Ovary (tissue), 9 donors: ENCODE measurements around the gene CHMP6. TPM values are rescaled to one million over a fixed set of nuclear protein-coding genes. Genes with fewer than 3 reads are reported as not detected.

Experiments used
- DNase-seq, 5 donors: peaks; one replicate each; pipeline ENCODE4 v3.0.0-alpha.2; 2019 to 2020
- H3K27ac ChIP-seq, 2 donors: fragments of 200-600 bp; one replicate each; pipeline versions ENCODE4 v1.5.1 to v1.8.0; 2019 to 2022
- H3K27me3 ChIP-seq: fragments of 200-600 bp; one replicate; pipeline ENCODE4 v1.8.0; 2022
- H3K36me3 ChIP-seq: fragments of 200-600 bp; sonication (generic); one replicate; pipeline ENCODE4 v1.5.1; 2019
- H3K4me1 ChIP-seq: one replicate; pipeline ENCODE4 v1.8.1; 2013; ENCODE audit warnings: mild to moderate bottlenecking, moderate library complexity; ENCODE audit not compliant: insufficient read depth
- H3K4me3 ChIP-seq: fragments of 200-600 bp; sonication (generic); one replicate; pipeline ENCODE4 v1.5.1; 2017
- H3K9me3 ChIP-seq, 2 donors: fragments of 200-600 bp in 1 of 2; sonication (generic) in 1 of 2; one replicate each; pipeline versions ENCODE4 v1.5.1 to v1.8.1; 2013 to 2019; ENCODE audit warnings: mild to moderate bottlenecking in 1 of 2, moderate library complexity in 1 of 2
- EP300 ChIP-seq: sonication (generic); formaldehyde crosslinking; IDR thresholded peaks from one replicate; pipeline ENCODE4 v1.6.1; 2017; ENCODE audit warnings: antibody characterized with exemption
- POLR2A ChIP-seq: fragments of 450-650 bp; IDR thresholded peaks from one replicate; pipeline ENCODE4 v1.6.1; 2017; ENCODE audit warnings: antibody characterized with exemption, mild to moderate bottlenecking, moderate library complexity
- WGBS, 3 donors: extraction: QIAGEN DNeasy Blood & Tissue Kit in 1 of 3; methylation state at CpG; one replicate each; pipeline versions ENCODE4 v1.1.5 to v1.1.7; 2013 to 2017; 5-methylcytosine and 5-hydroxymethylcytosine counted together
- intact Hi-C, 4 donors: fragments of 100-400 bp; cut with DNase I; formaldehyde crosslinking; loops; one replicate each; pipeline versions ENCODE4 v1.11.0 to v1.15.1; 2022 to 2023
- polyA plus RNA-seq, 2 donors: library from polyadenylated mRNA; stranded (reverse); fragments of 200-250 nt in 1 of 2; fragments of 350-450 nt in 1 of 2; fragmentation: Illumina TruSeq in 1 of 2; extraction: RNeasy Lipid Tissue Mini Kit (QIAGEN cat#74804) in 1 of 2; gene quantifications; one replicate each; pipeline ENCODE4 v1.2.3, GENCODE V29; 2013 to 2014
- total RNA-seq, 7 donors: library from RNA; depleted of rRNA in 2 of 7; stranded (reverse); fragments of >200 nt in 2 of 7; fragmentation: NEBNext Ultra II Directional in 3 of 7; extraction: Animal tissue kit (Norgen Biotek cat#: 25700) in 3 of 7; gene quantifications; one replicate each; pipeline versions ENCODE4 v1.1.0 to v1.2.4, GENCODE V29; 2016 to 2023
- TF ChIP-seq, protein P1 (sequence below), 3 donors: fragments of 450-650 bp in 2 of 3; fragments of 200-600 bp in 1 of 3; IDR thresholded peaks; one replicate each; pipeline versions ENCODE4 v1.5.1 to v1.8.0; 2016 to 2022; ENCODE audit warnings: antibody characterized with exemption in 3 of 3, mild to moderate bottlenecking in 1 of 3
- donor health status: DM: no; HTN: no; CAD: no; lungs with moderate emphysema.
- donor health status: DM: no; HTN: no; CAD: no.
- donor health status: Bipolar disorder and iron deficiency.
- donor health status: DM: yes; HTN: yes; CAD: no.
- donor health status: DM: no; HTN: no; CAD: no.
- donor health status: DM: yes; HTN: yes; CAD: no.

CHMP6 gene
- total and polyA plus RNA-seq, 9 donors: 18.5 to 29.7 (median 26.5) TPM

DNA sequence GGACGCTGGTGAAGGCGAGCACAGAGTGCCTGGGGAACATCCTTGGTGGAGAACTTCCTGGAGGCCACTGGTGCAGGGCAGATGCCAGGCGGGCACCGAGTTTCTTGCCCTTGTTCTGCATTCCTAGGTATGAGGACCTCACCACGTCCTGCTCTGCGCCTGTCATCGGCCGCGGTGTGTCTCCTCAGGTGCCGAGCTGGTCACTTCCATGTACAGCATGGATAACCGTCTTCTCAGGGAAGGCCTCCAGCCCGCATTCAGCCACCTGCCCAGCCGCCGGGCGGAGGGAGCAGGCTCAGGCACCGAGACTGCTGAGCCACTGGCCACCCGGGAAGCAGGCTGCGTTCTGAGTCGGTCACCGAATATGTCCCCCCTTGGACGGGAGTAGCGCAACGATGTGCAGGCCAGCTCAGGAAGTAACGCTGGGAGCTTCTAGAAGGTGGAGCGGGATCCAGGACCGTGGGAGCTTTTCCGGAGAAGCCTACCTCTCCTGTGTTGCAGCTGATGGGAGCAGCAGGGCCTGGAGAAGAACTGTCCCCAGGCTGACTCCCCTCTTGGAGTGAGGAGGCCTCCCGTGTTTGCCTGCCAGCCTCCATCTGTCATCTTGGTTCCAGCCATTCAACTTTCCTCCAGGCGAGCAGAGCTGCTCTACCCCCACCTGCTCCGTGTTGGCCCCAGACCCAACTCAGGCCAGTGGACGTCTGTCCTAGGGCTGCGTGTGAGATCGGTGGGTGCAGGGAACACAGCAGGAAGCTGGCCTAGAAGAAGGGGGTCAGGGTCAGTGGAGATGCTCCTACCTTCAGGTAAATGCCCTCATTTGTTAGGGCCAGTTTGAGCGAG lies 41.2 kb downstream of the CHMP6 start:
- 85 to 90% (median 90%) methylated on average over 32 to 34 of the region's 34 CpGs for WGBS, 3 donors
- H3K9me3 ChIP-seq: no peaks in the 10 kb centered on the region
- DNase-seq: peak in 2 of 5 donors; percentile 34 to 36
- no peaks in the 10 kb centered on the region for H3K27me3 ChIP-seq
- H3K36me3 ChIP-seq: no peaks in the 10 kb centered on the region
- intact Hi-C loops: loop anchor here in 1 of 4 donors (5.0 kb wide), 1 partner anchor 69 kb away; no protein-coding TSS in a partner anchor
- TF ChIP-seq EP300: no peak
- no peak for TF ChIP-seq POLR2A
- TF ChIP-seq, protein P1, sequence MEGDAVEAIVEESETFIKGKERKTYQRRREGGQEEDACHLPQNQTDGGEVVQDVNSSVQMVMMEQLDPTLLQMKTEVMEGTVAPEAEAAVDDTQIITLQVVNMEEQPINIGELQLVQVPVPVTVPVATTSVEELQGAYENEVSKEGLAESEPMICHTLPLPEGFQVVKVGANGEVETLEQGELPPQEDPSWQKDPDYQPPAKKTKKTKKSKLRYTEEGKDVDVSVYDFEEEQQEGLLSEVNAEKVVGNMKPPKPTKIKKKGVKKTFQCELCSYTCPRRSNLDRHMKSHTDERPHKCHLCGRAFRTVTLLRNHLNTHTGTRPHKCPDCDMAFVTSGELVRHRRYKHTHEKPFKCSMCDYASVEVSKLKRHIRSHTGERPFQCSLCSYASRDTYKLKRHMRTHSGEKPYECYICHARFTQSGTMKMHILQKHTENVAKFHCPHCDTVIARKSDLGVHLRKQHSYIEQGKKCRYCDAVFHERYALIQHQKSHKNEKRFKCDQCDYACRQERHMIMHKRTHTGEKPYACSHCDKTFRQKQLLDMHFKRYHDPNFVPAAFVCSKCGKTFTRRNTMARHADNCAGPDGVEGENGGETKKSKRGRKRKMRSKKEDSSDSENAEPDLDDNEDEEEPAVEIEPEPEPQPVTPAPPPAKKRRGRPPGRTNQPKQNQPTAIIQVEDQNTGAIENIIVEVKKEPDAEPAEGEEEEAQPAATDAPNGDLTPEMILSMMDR (IDR thresholded peaks at IDR 0.05): no peak
- no peak overlapping the region for H3K4me3 ChIP-seq
- H3K4me1 ChIP-seq: peaks cover 13% of the 10 kb centered on the region
- H3K27ac ChIP-seq: no peak overlapping the region

DNA sequence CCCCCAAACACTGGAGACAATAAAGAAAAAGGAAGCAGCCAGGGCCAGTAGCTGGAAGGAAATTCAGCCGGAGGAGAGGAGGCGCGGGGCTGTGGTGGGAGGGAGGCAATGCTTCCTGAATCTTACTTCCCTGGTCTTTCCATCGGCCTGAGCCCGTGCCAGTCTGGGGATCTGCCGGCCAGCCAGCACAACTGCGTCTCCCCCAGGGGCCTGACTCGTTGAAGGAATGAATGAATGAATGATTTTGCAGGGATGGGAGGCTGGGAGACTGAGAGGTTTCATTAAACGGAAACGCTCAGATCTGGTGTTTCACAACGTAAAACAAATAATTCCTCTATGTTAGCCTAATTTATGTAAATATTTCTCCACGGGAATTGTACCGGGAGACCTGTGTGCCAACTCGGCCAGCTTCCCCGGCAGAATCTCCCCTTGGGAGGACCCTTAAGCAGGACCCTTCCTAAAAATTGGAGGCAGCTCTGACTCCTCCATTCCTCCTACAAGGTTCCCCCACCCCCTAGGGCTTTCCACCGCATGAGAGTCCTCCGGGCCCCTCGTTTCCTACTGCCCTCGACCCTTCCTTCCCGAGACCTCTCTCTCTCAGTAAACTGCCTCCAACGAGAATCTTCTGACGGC lies 42.0 kb downstream of the CHMP6 start:
- intact Hi-C loops: loop anchor here in 1 of 4 donors (5.0 kb wide), 1 partner anchor 69 kb away; no protein-coding TSS in a partner anchor

DNA sequence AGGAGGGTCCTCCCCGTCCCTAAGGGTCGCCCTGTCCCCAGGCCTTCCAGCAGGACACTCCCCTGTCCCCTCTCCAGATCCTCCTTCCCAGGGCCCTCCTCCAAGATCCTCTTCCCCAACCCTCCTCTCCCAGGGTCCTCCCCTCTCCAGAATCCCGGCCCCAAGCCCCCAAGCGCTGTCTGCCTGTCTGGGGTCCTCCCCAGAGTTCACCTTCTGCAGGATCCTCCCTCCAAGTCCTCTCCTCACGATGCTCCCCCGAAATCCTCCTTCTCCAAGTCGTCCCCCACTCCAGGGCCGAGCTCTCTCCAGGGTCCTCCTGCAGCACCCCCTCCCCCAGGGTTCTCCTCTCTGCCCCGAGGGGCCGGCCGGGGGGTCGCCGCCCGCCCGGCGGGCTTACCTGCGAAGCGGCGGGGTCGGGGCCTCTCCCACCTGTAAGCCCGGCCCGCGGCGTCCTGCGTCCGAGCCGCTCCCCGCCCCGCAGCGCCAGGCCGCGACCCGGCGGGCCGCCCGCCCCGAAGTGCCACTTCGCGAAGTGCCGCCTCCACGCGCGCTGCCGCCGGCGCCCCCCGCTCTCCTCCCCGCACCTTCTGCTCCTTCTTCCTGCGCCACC lies 42.6 kb downstream of the CHMP6 start:
- Histone ChIP-seq H3K4me3 (peak overlapping the region; percentile 60), H3K36me3 (no peaks in the 10 kb centered on the region), H3K4me1 (peaks cover 27% of the 10 kb centered on the region), H3K27me3 (no peaks in the 10 kb centered on the region), H3K27ac (no peak overlapping the region), H3K9me3 (no peaks in the 10 kb centered on the region)
- intact Hi-C loops: loop anchor here in 1 of 4 donors (5.0 kb wide), 1 partner anchor 68 kb away; no protein-coding TSS in a partner anchor
- WGBS, 3 donors: 1% methylated on average over 38 to 49 of the region's 49 CpGs
- TF ChIP-seq EP300 (no peak), POLR2A (no peak)
- TF ChIP-seq, protein P1 (IDR thresholded peaks at IDR 0.05): no peak
- no peak for DNase-seq

More for the DNA sequence above, 42.0 kb downstream of the CHMP6 start:
- peak overlapping the region; percentile 60 for H3K4me3 ChIP-seq
- H3K27me3 ChIP-seq: no peaks in the 10 kb centered on the region
- TF ChIP-seq, protein P1 (IDR thresholded peaks at IDR 0.05): no peak
- TF ChIP-seq EP300: no peak
- TF ChIP-seq POLR2A: no peak
- no peak overlapping the region for H3K27ac ChIP-seq
- peaks cover 21% of the 10 kb centered on the region for H3K4me1 ChIP-seq
- no peaks in the 10 kb centered on the region for H3K9me3 ChIP-seq
- 19 to 22% (median 19%) methylated on average over 22 of the region's 22 CpGs for WGBS, 3 donors
- DNase-seq: peak in 1 of 5 donors; percentile 33
- H3K36me3 ChIP-seq: no peaks in the 10 kb centered on the region

DNA sequence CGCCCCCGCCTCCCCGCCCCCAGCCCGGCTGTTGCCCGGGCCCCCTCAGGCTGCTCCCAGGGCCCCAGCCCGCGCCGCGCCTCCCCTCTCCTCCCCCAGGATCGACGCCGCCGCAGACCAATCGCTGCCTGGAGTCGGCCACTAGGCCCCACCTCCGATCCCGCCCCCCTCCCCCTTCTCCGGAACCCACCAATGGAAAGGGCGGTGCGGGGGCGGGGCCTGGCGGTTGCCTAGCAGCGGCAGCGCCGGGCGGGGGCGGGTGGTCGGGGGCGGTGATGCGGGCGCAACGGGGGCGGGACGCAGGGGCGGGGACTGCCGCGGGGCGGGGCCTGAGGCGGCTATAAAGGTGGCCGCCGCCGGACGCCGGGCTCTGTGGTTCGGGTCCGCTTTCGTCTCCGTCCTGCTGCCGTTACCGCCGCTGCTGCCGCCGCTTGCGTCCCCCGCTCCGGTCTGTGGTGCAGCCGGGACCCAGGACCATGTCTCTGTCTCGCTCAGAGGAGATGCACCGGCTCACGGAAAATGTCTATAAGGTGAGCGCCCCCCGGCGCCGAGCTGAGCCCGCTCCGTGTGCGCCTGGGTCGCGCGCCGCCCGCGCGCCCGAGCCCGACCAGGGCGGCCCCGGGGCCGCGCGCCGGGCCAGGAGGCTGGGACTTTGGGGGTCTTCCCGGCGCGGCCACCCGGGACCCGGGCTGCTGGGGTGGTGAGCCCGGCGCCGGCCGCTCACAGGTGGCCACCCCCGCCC lies 43.3 kb downstream of the CHMP6 start, which contains the start of gene BAIAP2:
Gene BAIAP2 (plus strand): TSS at position 373 of the 742 bp plus-strand sequence. CDS start 104 bp downstream, at position 477.
- no peak within 1 kb of the TSS for H3K27ac ChIP-seq
- no peaks in the 10 kb centered on the region for H3K9me3 ChIP-seq
- TF ChIP-seq POLR2A (peak; percentile 91), EP300 (no peak)
- TF ChIP-seq, protein P1 (IDR thresholded peaks at IDR 0.05): peak in 2 of 3 donors; percentile 11 to 12
- H3K4me1 ChIP-seq: peaks cover 27% of the 10 kb centered on the region
- no peaks in the 10 kb centered on the region for H3K27me3 ChIP-seq
- H3K4me3 ChIP-seq: peak within 1 kb of the TSS; percentile 63
- intact Hi-C loops: loop anchor here in 3 of 4 donors (5.0 kb wide), 4 partner anchors 43 to 67 kb away; partner anchors contain the start of gene CHMP6 (in 1 of the 3)
- 0 to 1% (median 0%) methylated on average over 23 to 87 of the region's 92 CpGs for WGBS, 3 donors
- no peaks in the 10 kb centered on the region for H3K36me3 ChIP-seq
- peak; percentile 97 to 99 (median 98) for DNase-seq
